Uterus (tissue), 4 donors: ENCODE measurements around the gene MRGPRX3. TPM values are rescaled to one million over a fixed set of nuclear protein-coding genes. Genes with fewer than 3 reads are reported as not detected.
"Not testable (repeated sequence)": the region's sequence is repeated elsewhere in the genome, so short reads cannot be mapped to it uniquely, and the experiment has no call there.

Experiments
- DNase-seq, 2 donors: peaks; one replicate each; pipeline ENCODE4 v3.0.0-alpha.2; 2019 to 2020
- H3K27ac ChIP-seq, 2 donors: fragments of 200-600 bp; sonication (generic); 1 replicate in 1 of 2; 2 replicates in 1 of 2; pipeline ENCODE4 v1.5.1; 2016 to 2018
- H3K27me3 ChIP-seq, 2 donors: fragments of 200-600 bp; sonication (generic); one replicate each; pipeline ENCODE4 v1.5.1; 2018 to 2019; ENCODE audit warnings: control low read depth in 1 of 2
- H3K36me3 ChIP-seq, 2 donors: fragments of 200-600 bp; sonication (generic); one replicate each; pipeline ENCODE4 v1.5.1; 2019; ENCODE audit warnings: control low read depth in 1 of 2
- H3K4me1 ChIP-seq, 2 donors: fragments of 200-600 bp; sonication (generic); one replicate each; pipeline ENCODE4 v1.5.1; 2018 to 2019; ENCODE audit warnings: control low read depth in 1 of 2
- H3K4me3 ChIP-seq, 2 donors: fragments of 200-600 bp; sonication (generic); 1 replicate in 1 of 2; 2 replicates in 1 of 2; pipeline ENCODE4 v1.5.1; 2018 to 2019; ENCODE audit warnings: mild to moderate bottlenecking in 1 of 2
- H3K9me3 ChIP-seq, 2 donors: fragments of 200-600 bp; sonication (generic); one replicate each; pipeline ENCODE4 v1.5.1; 2019; ENCODE audit warnings: control low read depth in 1 of 2
- POLR2A ChIP-seq, 2 donors: fragments of 450-650 bp; IDR thresholded peaks; one replicate each; pipeline ENCODE4 v1.6.1; 2016; ENCODE audit warnings: antibody characterized with exemption in 2 of 2, mild to moderate bottlenecking in 1 of 2, moderate library complexity in 1 of 2
- intact Hi-C: fragments of 100-400 bp; cut with DNase I; formaldehyde crosslinking; loops from one replicate; pipeline ENCODE4 v1.15.1; 2023; ENCODE audit warnings: low total_unique reads
- total RNA-seq, 4 donors: library from RNA; depleted of rRNA in 3 of 4; stranded (reverse); fragments of >200 nt in 3 of 4; gene quantifications; one replicate each; pipeline versions ENCODE4 v1.1.0 to v1.2.4, GENCODE V29; 2014 to 2023
- TF ChIP-seq, protein P1 (sequence below), 4 experiments: fragments of 200-600 bp in 2 of 4; fragments of 450-650 bp in 2 of 4; sonication (generic) in 2 of 4; IDR thresholded peaks; one replicate each; pipeline ENCODE4 v1.5.1; 2016 to 2019; ENCODE audit warnings: antibody characterized with exemption in 4 of 4, mild to moderate bottlenecking in 2 of 4, moderate library complexity in 1 of 4
- donor health status: DM: yes; HTN: yes; CAD: no.

The MRGPRX3 gene
- total RNA-seq, 4 donors from 2014 or later = not detected

DNA sequence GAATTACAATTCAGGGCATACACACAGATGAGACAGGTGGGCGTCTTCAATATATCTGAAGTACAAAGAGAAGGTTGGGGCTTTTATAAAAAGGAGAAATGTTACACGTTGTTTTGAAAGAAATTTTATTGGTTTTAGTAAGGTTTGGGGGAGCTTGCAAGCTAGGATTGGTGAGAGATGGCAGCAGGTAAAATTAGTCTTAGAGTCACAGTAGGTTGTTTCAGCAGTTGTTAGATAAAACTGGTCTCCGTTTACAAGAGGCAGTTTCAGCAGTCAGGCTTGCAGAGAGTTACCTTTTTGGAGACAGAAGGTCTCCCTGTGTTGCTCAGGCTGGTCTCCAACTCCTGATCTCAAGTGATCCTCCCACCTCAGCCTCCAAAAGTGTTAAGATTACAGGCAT, 24.1 kb upstream of the MRGPRX3 start:
- H3K27me3 ChIP-seq = no peaks in the 10 kb centered on the region
- intact Hi-C loops = no loop called here
- H3K9me3 ChIP-seq = no peaks in the 10 kb centered on the region
- TF ChIP-seq, protein P1, sequence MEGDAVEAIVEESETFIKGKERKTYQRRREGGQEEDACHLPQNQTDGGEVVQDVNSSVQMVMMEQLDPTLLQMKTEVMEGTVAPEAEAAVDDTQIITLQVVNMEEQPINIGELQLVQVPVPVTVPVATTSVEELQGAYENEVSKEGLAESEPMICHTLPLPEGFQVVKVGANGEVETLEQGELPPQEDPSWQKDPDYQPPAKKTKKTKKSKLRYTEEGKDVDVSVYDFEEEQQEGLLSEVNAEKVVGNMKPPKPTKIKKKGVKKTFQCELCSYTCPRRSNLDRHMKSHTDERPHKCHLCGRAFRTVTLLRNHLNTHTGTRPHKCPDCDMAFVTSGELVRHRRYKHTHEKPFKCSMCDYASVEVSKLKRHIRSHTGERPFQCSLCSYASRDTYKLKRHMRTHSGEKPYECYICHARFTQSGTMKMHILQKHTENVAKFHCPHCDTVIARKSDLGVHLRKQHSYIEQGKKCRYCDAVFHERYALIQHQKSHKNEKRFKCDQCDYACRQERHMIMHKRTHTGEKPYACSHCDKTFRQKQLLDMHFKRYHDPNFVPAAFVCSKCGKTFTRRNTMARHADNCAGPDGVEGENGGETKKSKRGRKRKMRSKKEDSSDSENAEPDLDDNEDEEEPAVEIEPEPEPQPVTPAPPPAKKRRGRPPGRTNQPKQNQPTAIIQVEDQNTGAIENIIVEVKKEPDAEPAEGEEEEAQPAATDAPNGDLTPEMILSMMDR (IDR thresholded peaks at IDR 0.05) = no peak
- no peak for TF ChIP-seq POLR2A (IDR thresholded peaks at IDR 0.05)
- DNase-seq = no peak
- no peaks in the 10 kb centered on the region for H3K4me1 ChIP-seq
- no peak overlapping the region for H3K4me3 ChIP-seq
- H3K36me3 ChIP-seq = no peaks in the 10 kb centered on the region
- H3K27ac ChIP-seq = no peak overlapping the region

DNA sequence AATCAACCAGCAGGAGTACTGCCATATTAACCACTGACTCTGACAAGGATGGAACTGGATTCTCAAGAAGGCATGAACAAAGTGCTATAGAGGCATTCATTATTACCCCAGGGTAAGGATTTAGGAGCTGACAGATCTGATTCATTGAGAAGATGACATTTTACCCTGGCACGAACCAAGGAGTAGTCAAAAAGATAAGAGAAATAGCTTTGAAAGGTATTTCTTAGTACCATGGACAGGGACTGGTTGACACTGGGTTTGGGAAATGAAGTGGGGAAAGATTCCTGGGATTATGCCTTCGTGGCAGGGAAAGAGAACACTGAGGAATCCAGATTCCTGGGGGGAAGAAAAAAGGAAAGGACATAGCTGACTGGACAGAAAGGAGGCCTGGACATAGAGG, 21.4 kb upstream of the MRGPRX3 start:
- intact Hi-C loops = no loop called here
- H3K4me1 ChIP-seq = no peaks in the 10 kb centered on the region
- H3K27ac ChIP-seq = no peak overlapping the region
- DNase-seq = no peak
- no peaks in the 10 kb centered on the region for H3K9me3 ChIP-seq
- no peak overlapping the region for H3K4me3 ChIP-seq
- H3K36me3 ChIP-seq = no peaks in the 10 kb centered on the region
- TF ChIP-seq, protein P1 (IDR thresholded peaks at IDR 0.05) = no peak
- TF ChIP-seq POLR2A (IDR thresholded peaks at IDR 0.05) = no peak
- H3K27me3 ChIP-seq = no peaks in the 10 kb centered on the region

DNA sequence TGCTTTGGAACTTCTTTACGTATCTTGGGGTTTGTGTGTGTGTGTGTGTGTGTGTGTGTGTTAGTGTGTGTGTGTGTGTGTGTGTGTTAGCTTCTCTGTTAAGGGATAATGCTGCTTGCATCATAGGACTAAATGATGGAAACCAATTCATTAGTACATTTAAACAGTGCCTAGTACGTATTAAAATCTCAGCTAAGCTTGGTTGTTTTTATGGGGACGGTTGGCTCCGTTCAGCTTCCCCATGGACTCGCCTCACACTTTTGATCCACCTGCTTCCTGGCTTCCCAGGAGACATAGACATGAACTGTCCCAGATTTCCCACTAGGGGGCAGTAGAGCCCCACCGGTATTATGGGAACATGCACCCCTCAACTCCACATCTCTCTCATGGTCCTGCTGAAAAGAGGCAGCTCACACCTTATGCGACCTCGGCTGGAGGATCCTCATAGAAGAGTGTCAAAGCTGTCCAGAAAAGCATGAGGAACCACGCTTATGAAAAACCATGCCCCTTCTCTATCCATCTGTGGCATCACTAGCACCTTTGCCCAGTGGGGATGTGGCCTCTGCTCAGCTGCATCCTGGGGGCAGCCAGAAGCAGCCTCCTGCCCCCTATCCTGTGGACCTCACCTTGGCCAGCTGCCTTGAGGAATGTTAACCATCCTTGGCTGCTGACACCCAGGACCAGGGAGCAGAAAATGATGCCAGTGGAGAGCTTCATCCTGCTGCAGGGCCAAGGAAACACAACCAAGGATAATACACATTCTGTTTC, 16.8 kb upstream of the MRGPRX3 start:
- peak; percentile 31 to 36 for DNase-seq
- TF ChIP-seq POLR2A (IDR thresholded peaks at IDR 0.05) = no peak
- TF ChIP-seq, protein P1 (IDR thresholded peaks at IDR 0.05) = peak; percentile 48 to 65 (median 62)
- intact Hi-C loops = no loop called here

DNA sequence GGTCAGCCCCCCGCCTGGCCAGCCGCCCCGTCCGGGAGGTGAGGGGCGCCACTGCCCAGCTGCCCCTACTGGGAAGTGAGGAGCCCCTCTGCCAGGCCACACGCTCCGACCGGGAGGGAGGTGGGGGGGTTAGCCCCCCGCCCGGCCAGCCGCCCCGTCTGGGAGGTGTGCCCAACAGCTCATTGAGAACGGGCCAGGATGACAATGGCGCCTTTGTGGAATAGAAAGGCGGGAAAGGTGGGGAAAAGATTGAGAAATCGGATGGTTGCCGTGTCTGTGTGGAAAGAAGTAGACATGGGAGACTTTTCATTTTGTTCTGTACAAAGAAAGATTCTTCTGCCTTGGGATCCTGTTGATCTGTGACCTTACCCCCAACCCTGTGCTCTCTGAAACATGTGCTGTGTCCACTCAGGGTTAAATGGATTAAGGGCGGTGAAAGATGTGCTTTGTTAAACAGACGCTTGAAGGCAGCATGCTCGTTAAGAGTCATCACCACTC, 11.0 kb upstream of the MRGPRX3 start:
- H3K36me3 ChIP-seq, H3K27me3 ChIP-seq, H3K4me3 ChIP-seq, intact Hi-C loops, DNase-seq, H3K9me3 ChIP-seq, H3K27ac ChIP-seq, H3K4me1 ChIP-seq: not testable (repeated sequence)

More for the DNA sequence above, 16.8 kb upstream of the MRGPRX3 start:
- no peaks in the 10 kb centered on the region for H3K4me1 ChIP-seq
- no peaks in the 10 kb centered on the region for H3K36me3 ChIP-seq
- no peak overlapping the region for H3K27ac ChIP-seq
- no peaks in the 10 kb centered on the region for H3K27me3 ChIP-seq
- no peaks in the 10 kb centered on the region for H3K9me3 ChIP-seq
- no peak overlapping the region for H3K4me3 ChIP-seq

DNA sequence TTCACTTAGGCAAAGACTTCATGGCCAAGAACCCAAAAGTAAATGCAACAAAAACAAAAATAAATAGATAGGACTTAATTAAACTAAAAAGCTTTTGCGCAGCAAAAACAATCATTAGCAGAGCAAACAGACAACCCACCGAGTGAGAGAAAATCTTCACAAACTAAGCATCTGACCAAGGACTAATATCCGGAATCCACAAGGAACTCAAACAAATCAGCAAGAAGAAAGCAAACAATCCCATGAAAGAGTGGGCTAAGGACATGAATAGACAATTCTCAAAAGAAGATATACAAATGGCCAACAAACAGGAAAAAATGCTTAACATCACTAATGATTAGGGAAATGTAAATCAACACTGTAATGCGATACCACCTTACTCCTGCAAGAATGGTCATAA, 1.3 kb upstream of the MRGPRX3 start:
- H3K27ac ChIP-seq, DNase-seq, H3K27me3 ChIP-seq, intact Hi-C loops, H3K4me3 ChIP-seq, H3K9me3 ChIP-seq, H3K36me3 ChIP-seq, H3K4me1 ChIP-seq: not testable (repeated sequence)

DNA sequence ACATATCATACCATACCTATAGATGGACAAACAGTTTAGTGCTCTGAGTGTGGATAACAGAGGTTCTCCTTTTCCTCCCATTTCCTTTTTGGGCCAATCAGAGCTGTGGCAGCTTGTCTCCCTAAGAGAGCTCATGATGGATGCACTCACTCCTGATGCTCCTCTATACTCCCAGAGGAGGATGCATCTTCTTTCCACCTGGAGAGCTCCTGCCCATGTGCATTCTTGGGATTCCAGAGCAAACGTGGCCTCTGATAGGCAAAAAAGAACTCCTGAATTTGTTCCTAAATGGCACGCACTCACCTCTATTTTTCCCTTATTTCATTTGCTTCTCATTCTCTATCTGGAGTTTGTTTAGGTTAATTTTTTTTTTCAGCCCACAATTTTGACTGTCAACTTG, 2.9 kb downstream of the MRGPRX3 start:
- H3K4me3 ChIP-seq = no peak overlapping the region
- no peaks in the 10 kb centered on the region for H3K9me3 ChIP-seq
- no peaks in the 10 kb centered on the region for H3K4me1 ChIP-seq
- H3K36me3 ChIP-seq = no peaks in the 10 kb centered on the region
- TF ChIP-seq, protein P1 (IDR thresholded peaks at IDR 0.05) = no peak
- no peak for TF ChIP-seq POLR2A (IDR thresholded peaks at IDR 0.05)
- intact Hi-C loops = no loop called here
- H3K27ac ChIP-seq = no peak overlapping the region
- no peak for DNase-seq
- no peaks in the 10 kb centered on the region for H3K27me3 ChIP-seq
